ENCODE results near the gene HEYL.

GRCh38 chr1:39659538-39659937 is 20.1 kb upstream of the HEYL start:
- TF ChIP-seq, protein P1, sequence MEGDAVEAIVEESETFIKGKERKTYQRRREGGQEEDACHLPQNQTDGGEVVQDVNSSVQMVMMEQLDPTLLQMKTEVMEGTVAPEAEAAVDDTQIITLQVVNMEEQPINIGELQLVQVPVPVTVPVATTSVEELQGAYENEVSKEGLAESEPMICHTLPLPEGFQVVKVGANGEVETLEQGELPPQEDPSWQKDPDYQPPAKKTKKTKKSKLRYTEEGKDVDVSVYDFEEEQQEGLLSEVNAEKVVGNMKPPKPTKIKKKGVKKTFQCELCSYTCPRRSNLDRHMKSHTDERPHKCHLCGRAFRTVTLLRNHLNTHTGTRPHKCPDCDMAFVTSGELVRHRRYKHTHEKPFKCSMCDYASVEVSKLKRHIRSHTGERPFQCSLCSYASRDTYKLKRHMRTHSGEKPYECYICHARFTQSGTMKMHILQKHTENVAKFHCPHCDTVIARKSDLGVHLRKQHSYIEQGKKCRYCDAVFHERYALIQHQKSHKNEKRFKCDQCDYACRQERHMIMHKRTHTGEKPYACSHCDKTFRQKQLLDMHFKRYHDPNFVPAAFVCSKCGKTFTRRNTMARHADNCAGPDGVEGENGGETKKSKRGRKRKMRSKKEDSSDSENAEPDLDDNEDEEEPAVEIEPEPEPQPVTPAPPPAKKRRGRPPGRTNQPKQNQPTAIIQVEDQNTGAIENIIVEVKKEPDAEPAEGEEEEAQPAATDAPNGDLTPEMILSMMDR (IDR thresholded peaks at IDR 0.05) = no peak
- TF ChIP-seq POLR2A (IDR thresholded peaks at IDR 0.05) = no peak
